UCSD-AML1 (cell line): ENCODE data around the gene LOXL1.
A peak's percentile ranks its signal among the peaks of the same experiment; 100 is the strongest.

Experiments
- DNase-seq: peaks from one replicate; lab custom pipeline; 2025; ENCODE audit not compliant: unreplicated experiment; lab: John Stamatoyannopoulos, UW

LOXL1 gene

DNA sequence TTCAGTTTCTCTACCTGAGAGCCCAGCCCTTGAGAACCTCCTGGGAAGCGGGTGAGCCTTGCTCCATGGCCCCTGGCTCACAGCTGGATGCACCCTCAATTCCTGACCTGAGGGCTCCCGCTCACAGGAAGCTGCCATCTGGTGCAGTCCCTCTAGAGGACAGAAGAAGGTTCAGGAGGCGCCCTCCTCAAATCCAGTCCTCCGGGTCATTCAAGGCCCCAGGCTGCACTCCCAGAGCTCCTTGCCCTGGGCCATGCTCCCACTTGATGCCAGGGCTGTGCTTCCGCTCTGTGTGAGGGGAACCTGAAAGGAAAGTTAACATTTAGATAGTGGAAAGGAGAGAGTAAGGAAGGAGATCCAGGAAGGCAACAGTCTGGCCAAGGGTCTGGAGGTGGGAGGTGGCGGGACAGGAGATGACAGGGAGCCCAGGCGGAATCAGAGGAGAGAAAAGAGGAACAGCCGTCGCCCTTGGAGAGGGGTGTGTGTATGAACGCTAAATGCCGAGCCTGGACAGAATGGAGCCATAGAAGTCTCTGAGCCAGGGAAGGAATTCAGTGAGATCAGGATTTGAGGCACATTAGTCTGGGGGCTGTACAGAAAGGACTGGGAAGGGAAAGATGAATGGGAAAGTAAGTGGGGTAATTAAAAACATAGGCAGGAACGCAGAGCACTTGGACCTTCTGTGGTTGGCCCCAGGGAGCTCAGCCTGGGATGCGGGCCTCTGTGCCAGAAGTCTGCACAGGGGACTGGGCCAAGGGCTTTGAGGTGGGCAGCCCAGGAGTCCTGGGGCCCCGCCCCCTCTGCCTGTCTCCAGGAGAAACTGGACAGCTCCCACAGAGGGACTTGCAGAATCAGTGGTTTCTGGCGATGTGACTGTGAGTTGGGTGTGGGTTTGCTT is 26.8 kb upstream of the LOXL1 start:
- DNase-seq = no peak

- no peak for DNase-seq
These were observed 26.1 kb upstream of the LOXL1 start for GRCh38 chr15:73900095-73900712.

DNA sequence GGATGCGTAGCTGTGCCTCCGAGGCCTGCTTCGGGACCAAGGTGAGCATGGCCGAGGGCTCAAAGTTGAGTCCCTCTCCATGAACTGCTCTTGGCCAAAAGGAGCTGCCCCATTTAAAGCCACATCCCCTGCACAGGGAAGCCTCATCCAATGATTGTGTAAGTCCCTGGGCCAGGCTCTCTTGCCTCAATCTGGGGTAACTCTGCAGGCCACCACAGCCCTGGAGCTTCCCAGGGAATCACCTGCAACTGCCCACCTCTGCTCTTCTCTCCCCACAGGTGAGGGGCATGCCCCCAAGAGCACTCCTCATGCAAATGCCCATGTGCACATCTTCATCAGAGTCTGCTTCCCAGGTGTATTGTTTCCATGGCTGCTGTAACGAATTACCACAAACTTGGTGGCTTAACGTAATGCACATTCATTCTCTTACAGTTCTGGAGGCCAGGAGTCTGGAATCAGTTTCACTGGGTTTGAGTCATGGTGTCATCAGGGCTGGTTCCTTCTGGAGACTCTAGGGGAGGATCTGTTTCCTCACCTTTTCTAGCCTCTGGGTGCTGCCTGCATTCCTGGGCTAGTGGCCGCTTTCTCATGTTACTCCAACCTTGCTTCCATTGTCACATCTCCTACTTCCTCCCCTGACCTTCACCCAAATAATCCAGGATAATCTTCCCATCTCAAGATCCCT is 25.0 kb upstream of the LOXL1 start:
- no peak for DNase-seq

- no peak for DNase-seq
These were observed 23.9 kb upstream of the LOXL1 start for GRCh38 chr15:73902121-73903020.

- no peak for DNase-seq
These were observed 22.0 kb upstream of the LOXL1 start for GRCh38 chr15:73904026-73904815.

DNA sequence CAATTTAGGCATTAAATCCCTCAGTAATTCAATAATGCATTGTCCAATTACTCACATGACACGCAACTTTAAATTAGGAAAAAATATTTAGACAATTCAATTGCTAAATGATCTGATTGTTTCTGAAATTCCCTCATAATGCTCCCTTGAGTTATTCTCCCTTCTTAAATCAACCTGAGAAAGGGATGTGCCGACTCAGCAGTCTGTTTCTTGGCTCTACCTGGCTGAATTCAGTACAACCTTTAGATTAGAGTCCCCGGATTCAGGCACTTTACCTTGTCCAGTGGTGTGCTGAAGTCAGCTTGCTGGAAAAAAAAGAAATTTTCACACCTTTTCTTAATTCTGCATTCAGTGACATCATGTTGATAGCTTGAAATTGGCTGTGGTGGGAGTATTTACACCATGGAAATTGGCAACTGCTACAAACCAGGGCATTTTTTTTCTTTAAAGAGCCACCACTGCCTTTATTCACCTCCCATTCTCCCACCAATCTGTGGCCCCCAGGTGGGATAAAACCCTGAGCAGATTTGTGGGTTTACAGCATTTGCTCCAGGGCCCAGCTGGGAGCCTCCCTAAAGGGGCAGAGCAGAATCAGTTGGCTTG is 20.9 kb upstream of the LOXL1 start:
- DNase-seq = no peak

DNA sequence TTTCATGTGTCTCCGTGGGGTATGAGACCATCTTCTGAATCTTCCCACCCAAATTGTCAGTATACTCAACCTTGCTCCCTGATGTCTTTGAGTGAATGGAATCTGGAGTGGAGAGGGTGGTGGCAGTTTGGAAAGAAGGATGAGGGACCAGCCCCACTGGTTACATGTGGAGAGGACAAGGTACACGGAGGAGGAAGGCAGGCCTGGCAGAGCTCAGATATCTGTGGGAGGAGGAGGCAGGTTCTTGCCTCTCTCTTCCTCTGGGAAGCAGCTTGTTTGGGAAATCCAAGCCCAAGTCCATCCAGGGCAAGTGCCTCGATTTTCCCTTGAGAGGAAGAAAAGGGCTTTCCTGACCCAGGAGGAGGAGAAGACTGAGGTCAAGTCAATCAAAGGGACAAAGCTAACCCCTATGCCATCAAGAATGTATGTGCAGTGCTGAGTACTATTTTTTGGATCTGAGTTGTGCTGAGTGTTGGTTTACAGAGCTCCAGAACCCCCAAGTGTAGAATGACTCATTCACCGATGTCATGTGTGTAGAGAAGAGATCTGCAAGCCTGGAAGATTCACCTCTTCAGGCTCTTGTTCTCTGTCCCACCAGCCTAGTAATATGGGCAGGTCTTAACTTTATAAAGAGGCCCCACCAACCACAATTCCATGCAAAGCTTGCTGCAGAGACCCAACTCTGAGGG is 19.8 kb upstream of the LOXL1 start:
- DNase-seq = no peak

DNA sequence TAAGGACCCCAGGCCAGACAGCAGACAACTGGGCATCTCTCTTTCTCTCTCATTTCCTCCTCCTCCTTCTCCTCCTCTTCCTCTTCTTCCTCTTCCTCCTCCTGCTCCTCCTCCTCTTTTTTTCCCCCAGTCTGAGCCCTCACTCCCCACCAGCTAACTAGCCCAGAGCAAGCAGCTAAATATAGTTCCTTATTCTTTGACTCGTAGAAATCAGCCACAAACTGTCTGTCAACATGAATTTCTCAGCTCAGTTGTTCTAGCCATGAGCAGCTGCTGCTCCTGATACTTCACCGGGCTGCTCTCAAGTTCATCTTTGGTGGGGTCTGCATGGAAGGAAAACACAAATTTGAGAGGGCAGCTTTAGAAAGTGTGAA is 19.2 kb upstream of the LOXL1 start:
- no peak for DNase-seq

- DNase-seq = peak; percentile 82
These were observed 18.0 kb upstream of the LOXL1 start for GRCh38 chr15:73908030-73908821.

DNA sequence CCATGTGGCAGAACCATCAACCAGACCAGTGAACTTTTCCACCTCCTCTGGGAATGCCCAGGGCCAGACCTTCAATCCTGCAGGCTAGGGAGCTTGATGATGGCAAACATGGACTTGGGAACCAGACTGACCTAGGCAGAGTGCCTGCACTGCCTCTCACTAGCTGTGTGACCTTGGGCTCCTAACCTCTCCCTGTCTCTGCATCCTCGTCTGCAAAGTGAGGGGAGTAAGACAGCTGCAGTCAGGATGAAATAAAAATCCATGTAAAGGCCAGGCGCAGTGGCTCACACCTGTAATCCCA is 17.5 kb upstream of the LOXL1 start:
- no peak for DNase-seq

DNA sequence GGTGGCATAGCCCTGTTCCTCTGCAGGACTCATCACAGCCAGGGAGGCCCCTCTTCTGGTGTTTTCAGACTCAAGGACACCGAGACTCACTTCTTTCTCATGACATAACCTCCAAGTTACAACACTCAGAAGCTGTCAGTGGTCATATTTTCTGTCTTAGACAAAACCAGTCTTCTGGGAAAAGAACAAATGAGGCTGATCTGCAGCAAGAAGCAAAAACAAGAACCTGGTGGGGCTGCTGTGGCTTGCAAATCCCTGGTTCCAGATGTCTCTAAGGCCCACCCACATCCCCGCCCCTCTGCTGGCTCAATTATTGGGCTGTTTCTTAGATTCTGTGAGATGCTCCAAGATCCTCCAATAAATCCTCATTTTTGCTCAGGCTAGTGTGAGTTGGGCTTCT is 16.6 kb upstream of the LOXL1 start:
- DNase-seq = no peak

DNA sequence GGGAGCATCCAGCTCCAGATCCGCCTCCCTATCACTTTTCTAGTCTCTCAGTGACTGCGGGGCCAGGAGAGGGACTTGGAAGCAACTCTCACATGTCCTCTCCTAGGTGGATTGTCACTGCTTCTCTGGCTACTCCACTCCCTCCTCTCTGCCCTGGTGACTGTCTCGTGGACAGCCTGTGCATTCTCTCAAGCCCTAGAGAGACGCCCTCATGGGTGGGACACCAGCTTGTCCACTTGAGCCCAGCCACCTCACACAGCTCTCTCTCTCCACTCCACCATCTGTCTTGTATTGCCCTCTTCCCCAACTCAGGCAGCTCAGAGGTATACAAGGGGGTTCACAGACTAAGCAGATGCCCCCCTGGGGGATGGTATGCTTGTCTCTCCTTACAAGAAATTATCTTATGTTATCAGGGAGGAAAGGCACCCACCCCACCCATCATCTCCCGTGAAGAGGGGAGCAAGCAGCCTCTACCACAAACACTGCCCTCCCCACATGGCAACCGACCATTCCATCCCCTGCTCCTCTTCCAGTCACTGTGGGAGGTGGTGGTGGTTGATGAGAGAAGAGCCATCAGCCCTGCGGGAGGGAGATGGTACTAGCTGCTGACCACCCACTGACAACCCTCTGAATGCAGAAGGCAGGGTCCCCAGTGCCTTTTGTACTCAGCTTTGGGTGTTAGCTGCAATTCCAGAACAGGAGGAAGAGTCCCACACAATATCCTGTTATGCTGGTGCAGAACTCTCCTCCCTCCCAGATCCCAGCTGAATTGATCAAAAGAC is 15.5 kb upstream of the LOXL1 start:
- no peak for DNase-seq

- no peak for DNase-seq
These were observed 14.1 kb upstream of the LOXL1 start for GRCh38 chr15:73912030-73912596.

- peak; percentile 69 for DNase-seq
These were observed 12.1 kb upstream of the LOXL1 start for GRCh38 chr15:73914145-73914544.

GRCh38 chr15:73915082-73915481 is 11.2 kb upstream of the LOXL1 start:
- no peak for DNase-seq

DNA sequence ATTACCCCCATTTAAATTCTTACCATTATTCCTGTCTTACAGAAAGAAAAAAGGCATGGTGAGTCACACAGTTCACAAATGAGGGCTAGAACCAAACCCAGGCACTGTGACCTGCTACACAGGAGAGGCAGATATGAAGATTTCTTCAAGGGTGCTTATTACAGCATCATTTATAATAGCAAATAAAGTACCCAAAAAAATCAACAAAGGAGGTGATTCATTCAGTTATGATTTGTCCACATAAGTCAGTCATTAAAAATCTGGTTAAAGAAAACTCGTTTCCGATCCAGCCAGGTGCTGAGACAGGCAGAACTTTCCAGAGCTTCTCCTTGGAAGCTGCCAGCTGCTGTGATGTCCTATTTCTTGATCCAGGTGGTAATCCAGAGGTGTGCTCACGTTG is 7.5 kb upstream of the LOXL1 start:
- DNase-seq = no peak

GRCh38 chr15:73919706-73920105 is 6.6 kb upstream of the LOXL1 start:
- DNase-seq = peak; percentile 59
